Measurements from ENCODE around the gene HP1BP3.

DNA sequence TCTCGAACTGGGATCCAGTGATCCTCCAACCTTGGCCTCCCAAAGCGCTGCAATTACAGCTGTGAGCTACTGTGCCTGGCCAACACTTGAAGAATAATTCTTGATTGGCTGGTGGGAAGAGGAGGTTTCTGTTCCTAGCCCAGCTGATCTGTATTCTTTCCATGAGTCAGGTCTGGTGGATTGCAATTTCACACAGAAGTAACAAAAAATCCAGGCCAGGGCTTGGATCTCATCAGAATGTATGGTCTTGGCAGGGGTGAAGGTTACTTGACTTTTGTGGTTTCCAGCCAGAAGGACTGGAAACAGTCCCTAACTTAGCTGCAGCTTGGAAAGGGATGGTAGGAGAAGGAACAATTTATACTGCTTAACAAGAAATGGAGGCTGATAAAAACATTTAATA lies 5.1 kb upstream of the HP1BP3 start:
- TF ChIP-seq POLR2AphosphoS5 (IDR thresholded peaks at IDR 0.05; ENCODE audit: low read depth, low read length): no peak
- no peak for TF ChIP-seq POLR2A (IDR thresholded peaks at IDR 0.05; ENCODE audit: borderline replicate concordance, extremely low read depth, insufficient read depth, insufficient read length)
- no peak for TF ChIP-seq EZH2phosphoT487 (IDR thresholded peaks at IDR 0.05; ENCODE audit: borderline replicate concordance)
- TF ChIP-seq EZH2 (IDR thresholded peaks at IDR 0.05): no peak
- TF ChIP-seq, protein P1, sequence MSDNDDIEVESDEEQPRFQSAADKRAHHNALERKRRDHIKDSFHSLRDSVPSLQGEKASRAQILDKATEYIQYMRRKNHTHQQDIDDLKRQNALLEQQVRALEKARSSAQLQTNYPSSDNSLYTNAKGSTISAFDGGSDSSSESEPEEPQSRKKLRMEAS (IDR thresholded peaks at IDR 0.05): no peak
- TF ChIP-seq CEBPB (IDR thresholded peaks at IDR 0.05; ENCODE audit: low read depth): no peak
- TF ChIP-seq FOSL1 (IDR thresholded peaks at IDR 0.05; ENCODE audit: low read depth): no peak
- TF ChIP-seq, protein P2, sequence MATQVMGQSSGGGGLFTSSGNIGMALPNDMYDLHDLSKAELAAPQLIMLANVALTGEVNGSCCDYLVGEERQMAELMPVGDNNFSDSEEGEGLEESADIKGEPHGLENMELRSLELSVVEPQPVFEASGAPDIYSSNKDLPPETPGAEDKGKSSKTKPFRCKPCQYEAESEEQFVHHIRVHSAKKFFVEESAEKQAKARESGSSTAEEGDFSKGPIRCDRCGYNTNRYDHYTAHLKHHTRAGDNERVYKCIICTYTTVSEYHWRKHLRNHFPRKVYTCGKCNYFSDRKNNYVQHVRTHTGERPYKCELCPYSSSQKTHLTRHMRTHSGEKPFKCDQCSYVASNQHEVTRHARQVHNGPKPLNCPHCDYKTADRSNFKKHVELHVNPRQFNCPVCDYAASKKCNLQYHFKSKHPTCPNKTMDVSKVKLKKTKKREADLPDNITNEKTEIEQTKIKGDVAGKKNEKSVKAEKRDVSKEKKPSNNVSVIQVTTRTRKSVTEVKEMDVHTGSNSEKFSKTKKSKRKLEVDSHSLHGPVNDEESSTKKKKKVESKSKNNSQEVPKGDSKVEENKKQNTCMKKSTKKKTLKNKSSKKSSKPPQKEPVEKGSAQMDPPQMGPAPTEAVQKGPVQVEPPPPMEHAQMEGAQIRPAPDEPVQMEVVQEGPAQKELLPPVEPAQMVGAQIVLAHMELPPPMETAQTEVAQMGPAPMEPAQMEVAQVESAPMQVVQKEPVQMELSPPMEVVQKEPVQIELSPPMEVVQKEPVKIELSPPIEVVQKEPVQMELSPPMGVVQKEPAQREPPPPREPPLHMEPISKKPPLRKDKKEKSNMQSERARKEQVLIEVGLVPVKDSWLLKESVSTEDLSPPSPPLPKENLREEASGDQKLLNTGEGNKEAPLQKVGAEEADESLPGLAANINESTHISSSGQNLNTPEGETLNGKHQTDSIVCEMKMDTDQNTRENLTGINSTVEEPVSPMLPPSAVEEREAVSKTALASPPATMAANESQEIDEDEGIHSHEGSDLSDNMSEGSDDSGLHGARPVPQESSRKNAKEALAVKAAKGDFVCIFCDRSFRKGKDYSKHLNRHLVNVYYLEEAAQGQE (IDR thresholded peaks at IDR 0.05; ENCODE audit: low read depth): no peak
- TF ChIP-seq, protein P3, sequence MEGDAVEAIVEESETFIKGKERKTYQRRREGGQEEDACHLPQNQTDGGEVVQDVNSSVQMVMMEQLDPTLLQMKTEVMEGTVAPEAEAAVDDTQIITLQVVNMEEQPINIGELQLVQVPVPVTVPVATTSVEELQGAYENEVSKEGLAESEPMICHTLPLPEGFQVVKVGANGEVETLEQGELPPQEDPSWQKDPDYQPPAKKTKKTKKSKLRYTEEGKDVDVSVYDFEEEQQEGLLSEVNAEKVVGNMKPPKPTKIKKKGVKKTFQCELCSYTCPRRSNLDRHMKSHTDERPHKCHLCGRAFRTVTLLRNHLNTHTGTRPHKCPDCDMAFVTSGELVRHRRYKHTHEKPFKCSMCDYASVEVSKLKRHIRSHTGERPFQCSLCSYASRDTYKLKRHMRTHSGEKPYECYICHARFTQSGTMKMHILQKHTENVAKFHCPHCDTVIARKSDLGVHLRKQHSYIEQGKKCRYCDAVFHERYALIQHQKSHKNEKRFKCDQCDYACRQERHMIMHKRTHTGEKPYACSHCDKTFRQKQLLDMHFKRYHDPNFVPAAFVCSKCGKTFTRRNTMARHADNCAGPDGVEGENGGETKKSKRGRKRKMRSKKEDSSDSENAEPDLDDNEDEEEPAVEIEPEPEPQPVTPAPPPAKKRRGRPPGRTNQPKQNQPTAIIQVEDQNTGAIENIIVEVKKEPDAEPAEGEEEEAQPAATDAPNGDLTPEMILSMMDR (IDR thresholded peaks at IDR 0.05 in 2 of 3, conservative IDR thresholded peaks at IDR 0.05 in 1 of 3; ENCODE audit: borderline replicate concordance in 1 of 3, insufficient read depth in 1 of 3, low read depth in 2 of 3, low read length in 2 of 3): no peak
- TF ChIP-seq RAD21 (IDR thresholded peaks at IDR 0.05; ENCODE audit: low read depth): no peak
- no peak for TF ChIP-seq ZNF274 (IDR thresholded peaks at IDR 0.05; ENCODE audit: low read depth, low read length)
- TF ChIP-seq JUND (IDR thresholded peaks at IDR 0.05): no peak
- TF ChIP-seq SRF (IDR thresholded peaks at IDR 0.05; ENCODE audit: low read depth): no peak

All from HCT116 (cell line).